ENCODE results near the gene IRGM.
"Not testable (repeated sequence)": the region's sequence is repeated elsewhere in the genome, so short reads cannot be mapped to it uniquely, and the experiment has no call there.

DNA sequence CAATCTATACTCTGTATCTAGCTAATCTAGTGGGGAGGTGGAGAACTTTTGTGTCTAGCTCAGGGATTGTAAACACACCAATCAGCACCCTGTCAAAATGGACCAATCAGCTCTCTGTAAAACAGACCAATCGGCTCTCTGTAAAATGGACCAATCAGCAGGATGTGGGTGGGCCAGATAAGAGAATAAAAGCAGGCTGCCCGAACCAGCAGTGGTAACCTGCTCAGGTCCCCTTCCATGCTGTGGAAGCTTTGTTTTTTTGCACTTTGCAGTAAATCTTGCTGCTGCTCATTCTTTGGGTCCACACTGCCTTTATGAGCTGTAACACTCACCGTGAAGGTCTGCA lies at the start of gene IRGM:
- TF ChIP-seq, protein P1, sequence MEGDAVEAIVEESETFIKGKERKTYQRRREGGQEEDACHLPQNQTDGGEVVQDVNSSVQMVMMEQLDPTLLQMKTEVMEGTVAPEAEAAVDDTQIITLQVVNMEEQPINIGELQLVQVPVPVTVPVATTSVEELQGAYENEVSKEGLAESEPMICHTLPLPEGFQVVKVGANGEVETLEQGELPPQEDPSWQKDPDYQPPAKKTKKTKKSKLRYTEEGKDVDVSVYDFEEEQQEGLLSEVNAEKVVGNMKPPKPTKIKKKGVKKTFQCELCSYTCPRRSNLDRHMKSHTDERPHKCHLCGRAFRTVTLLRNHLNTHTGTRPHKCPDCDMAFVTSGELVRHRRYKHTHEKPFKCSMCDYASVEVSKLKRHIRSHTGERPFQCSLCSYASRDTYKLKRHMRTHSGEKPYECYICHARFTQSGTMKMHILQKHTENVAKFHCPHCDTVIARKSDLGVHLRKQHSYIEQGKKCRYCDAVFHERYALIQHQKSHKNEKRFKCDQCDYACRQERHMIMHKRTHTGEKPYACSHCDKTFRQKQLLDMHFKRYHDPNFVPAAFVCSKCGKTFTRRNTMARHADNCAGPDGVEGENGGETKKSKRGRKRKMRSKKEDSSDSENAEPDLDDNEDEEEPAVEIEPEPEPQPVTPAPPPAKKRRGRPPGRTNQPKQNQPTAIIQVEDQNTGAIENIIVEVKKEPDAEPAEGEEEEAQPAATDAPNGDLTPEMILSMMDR (IDR thresholded peaks at IDR 0.05): not testable (repeated sequence)
- not testable (repeated sequence) for TF ChIP-seq POLR2AphosphoS5, POLR2A (IDR thresholded peaks at IDR 0.05)

Data from breast epithelium (tissue), 3 donors.